ENCODE data around the gene DCAF7.

DNA sequence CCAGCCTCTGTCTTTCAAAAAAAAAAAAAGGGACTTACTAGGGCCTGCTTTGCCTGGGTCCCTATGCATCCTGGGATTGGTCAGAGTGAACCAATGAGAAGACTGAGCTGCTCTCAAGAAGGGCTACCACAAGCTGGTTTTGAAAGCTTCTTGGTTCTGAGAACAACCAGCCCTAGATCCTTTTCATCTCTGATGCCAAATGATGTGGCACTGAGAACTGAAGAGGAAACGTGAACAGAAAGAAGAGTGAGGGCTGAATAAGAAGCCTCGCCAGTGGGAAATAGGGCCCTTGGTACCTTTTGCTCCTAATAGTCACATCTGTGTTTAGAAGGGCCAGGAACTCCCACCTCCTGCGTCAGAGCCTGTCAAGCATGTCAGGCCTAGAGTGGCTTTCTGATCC is 61.1 kb downstream of the DCAF7 start:
- no peak for TF ChIP-seq SUZ12 (IDR thresholded peaks at IDR 0.05)
- no peak for TF ChIP-seq L3MBTL2 (conservative IDR thresholded peaks at IDR 0.05)
- no peak for TF ChIP-seq ZNF384 (IDR thresholded peaks at IDR 0.05)
- no peak for TF ChIP-seq FOXM1 (IDR thresholded peaks at IDR 0.05; ENCODE audit: borderline replicate concordance)
- no peak for TF ChIP-seq FOXA1 (IDR thresholded peaks at IDR 0.05)
- TF ChIP-seq SP1 (IDR thresholded peaks at IDR 0.05): no peak
- TF ChIP-seq FOXK2 (IDR thresholded peaks at IDR 0.05): no peak
- no peak for TF ChIP-seq CTBP1 (IDR thresholded peaks at IDR 0.05; ENCODE audit: borderline replicate concordance)
- TF ChIP-seq ELF4 (IDR thresholded peaks at IDR 0.05): no peak
- TF ChIP-seq HDGF (IDR thresholded peaks at IDR 0.05; ENCODE audit: borderline replicate concordance): no peak
- TF ChIP-seq BHLHE40 (IDR thresholded peaks at IDR 0.05; ENCODE audit: borderline replicate concordance): no peak
- no peak for TF ChIP-seq ARNT (IDR thresholded peaks at IDR 0.05)
